HG03457 (cell line): ENCODE measurements around the gene ABLIM1.

Experiments used
- ATAC-seq: cut with Tn5 transposase; IDR thresholded peaks from one replicate; pipeline ENCODE4 v1.9.1; 2021; ENCODE audit warnings: moderate number of reproducible peaks; ENCODE audit not compliant: unreplicated experiment

Gene ABLIM1

DNA sequence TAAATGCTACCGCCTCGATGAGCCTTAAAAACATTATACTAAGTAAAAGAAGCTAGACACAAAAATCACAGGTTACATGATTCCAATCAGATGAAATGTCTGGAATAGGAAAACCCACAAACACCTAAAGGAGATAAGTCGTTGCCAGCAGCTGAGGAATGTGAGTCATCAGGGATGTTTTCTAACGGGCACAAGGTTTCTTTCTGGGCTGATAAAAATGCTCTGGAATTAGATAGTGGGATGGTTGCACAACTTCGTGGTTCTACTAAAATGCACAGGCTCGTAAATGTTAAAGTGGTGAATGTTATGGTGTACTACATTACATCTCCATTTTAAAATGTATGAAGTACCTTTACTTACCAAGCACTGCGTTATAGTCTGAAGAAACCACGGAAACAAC lies 9.7 kb downstream of the ABLIM1 start:
- ATAC-seq: no peak

DNA sequence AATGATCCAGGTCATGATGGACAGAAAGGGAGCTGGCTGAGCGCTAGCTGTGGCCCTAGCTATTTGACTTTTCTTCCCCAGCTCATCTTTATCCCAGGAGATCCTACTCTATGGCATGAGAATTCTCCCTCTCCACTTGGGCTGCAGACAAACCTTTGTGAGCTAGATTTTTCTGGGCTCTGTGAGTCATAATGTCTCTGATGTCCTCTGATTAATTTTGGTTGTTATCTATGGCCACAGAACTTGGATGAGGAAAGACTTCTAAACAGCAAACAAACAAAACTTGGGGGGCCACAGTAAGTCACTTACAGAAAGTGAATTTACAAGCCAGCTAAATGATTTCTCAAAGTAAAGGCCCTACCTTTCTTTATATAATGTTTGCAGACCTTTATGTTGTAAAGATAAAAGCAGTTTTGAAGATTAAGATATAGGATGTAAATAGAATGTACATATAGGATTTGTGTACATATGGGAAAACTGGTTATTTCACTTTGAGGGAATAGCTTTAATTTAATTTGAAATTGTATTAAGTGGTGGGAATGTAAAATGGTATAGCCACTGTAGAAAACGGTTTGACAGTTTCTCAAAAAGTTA lies 10.4 kb downstream of the ABLIM1 start:
- ATAC-seq: no peak

- no peak for ATAC-seq
Measured at GRCh38 chr10:114646426-114646825, 11.6 kb downstream of the ABLIM1 start.

DNA sequence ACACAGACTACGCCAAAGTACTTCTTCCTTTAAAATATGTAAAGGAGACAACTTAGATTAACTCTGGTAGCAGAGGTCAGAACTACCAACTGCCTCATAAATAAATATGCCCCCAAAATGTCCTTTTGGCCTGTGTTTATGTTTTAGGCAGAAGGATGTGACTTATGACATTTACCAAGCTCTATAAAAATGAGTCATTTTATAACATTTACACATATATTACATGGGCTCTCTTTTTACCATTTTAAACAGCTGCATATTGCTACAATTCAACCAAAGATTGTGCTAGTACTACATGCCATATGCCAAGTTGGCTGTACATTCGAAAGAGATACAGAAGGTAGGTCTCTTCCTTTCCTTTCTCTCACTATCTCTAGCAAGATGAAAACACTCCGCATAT lies 12.4 kb downstream of the ABLIM1 start:
- no peak for ATAC-seq

DNA sequence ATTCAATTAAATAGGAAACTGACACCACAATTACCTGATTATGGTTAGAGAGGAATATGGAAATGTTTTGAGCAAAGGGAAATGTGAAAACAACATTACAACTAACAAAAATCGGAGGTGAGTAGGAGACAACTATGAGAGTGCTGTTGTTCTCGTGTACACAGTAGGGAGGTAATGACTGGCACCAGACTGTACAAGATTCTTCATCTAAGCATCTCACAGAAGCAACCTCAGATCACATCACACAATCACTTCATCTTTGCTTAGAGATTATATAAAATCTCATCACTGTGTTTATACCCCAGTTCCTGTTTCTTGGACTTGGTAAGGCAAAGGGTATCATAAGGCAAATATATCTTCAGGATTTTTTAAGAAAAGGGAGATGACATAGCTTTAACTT lies 14.9 kb downstream of the ABLIM1 start:
- no peak for ATAC-seq

- no peak for ATAC-seq
Measured at GRCh38 chr10:114642729-114643128, 15.3 kb downstream of the ABLIM1 start.

DNA sequence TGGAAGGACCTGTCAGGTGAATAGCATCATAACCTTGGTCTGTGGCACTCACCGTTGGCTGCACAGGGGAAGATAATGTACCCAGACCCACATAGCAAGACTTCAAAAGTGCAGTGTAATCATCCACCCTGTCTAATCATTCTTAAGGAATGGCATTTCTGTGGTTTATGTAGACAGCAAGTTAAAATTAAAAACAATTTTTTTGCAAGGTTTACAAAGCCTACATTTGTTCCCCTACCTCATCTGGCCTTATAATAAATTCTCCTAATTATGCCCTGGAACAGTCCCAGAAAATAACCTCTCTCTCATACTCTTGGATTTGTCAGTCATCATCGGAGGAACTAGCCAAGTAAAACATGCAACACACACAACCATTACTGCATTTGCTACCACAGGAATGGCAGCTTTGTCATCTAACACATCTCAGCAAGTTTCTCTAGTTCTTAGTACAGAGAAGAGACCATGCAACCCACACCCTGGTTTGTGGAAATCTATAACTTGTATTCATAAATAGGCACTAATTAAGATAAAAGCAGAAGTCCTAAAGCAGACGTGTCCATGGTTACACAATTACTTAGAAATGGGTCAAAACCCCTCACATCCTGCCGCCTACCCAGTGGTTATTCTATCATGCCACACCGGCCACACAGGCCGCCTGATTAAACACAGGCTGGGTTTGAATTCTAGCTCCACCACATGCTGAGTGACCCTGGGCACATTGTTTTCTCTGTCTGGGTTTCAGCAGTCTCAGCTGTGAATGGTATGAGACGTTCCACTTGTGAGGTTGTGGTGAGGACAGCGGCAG lies 19.1 kb downstream of the ABLIM1 start:
- peak; percentile 72 for ATAC-seq

DNA sequence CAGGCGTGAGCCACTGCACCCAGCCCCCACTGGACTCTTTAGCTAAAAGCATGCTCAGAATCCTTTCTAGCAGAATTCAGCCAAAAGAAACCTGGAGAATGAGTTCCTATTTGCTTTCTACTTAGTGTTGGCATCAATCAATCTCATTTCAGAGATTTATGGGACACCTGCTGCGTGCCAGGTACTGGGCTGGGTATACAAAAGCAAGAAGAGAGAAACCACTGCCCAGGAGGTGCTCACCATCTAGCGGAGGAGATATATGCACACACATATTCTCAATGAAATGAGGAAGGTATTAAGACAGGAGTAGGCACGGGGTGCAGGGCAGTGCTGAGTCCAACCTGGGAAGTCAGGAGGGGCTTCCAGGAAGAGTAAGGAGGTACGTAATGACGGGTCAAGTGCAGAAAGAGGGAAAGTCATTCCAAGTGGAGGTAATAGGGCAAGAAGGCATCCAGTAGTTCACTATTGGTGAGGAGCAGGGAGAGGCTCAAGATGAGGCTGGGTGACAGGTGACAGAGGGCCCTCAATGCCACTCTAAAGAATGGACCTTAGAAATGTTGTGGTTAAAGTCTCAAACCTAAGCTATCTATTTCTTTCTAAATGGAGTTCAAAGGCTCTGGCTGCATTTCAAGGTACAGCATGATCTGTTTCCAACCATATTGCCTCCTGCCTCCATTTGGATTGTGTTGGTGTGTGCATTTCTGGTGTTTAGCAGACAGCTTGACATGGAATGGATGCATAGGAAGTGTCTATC lies 22.1 kb downstream of the ABLIM1 start:
- ATAC-seq: no peak

- ATAC-seq: no peak
Measured at GRCh38 chr10:114635101-114635500, 23.0 kb downstream of the ABLIM1 start.

DNA sequence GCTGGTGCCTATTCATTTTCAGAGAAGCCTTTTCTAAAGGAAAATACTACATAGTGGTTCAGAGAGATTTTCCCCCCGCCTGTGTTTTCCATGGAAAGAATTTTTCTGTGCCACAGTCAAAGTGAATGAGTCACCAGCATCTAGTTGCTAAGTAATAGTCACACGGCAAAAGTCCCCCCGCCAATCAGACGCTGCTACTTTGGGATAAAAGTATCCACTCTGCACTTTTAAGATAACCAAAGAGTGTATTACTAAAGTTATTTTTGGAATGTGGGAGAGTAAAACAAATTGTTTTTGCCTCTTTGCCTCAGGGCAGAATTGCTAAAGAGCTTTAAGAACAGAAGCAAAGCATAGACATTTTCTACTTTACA lies 23.5 kb downstream of the ABLIM1 start:
- ATAC-seq: no peak

DNA sequence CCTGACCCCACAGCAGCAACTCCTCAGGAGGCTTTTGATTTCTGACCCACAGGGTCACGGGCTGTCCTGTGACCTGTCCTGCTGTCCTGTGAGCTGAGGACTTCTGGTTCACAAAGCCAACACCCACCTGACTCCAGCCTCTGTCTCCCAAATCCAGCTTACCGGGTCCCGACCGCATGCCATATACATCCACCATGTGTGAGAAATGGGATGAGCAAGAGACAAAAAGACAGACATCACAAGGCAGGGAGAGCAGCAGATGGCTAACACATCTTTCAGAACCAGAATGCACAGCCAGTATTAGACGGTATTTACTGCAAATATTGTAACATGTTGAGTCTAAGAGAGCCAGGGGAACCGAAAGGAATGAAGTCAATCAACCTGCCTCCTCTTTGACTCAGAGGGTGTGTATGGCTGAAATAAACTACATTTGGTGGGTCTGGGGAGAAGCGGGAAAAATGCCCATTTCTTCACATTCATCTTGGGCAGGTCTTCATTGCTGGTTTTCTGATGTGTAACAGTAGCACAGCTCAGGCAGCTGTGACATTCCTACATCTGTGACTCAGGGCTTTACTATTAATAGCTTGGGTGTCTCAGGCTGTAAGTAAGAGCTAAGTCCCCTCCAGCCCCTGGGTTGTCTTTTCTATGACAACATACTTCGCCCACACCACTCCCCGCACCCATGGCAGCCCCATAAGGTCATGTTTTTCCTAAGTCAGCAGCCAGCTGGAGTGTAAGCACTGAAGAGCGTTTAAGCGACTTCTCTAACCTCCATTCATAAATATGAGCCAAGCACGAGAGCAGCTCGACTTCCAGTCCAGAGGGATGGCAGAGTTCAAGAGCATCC lies 25.0 kb downstream of the ABLIM1 start:
- ATAC-seq: no peak

- ATAC-seq: peak; percentile 69
Measured at GRCh38 chr10:114631666-114632417, 26.2 kb downstream of the ABLIM1 start.

DNA sequence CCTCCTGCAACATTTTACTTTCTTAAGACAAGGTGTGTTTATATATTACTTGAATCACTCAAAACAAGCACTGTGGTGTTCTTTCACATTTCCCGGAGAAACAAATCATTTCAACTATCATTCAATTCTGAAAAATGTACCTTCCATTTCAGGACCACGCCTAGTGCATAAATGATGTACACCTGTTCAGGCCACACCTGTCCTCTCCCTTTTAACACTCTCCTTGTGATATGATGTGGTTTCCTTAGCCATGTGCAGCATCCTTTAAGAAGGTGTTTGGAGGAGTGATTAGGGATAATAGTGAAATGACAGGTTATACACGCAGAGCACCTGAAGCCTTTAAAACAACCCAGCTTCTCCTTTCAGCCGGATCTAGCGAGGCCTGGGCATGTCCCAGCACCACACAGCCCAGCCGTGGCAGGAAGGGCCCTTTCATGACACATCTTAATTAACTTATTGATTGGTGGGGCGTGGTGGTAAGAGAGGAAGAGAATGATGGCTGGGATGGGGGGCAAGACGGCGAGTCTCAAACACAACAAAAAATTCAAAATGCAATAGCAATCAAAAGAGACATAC lies 26.9 kb downstream of the ABLIM1 start:
- ATAC-seq: no peak

DNA sequence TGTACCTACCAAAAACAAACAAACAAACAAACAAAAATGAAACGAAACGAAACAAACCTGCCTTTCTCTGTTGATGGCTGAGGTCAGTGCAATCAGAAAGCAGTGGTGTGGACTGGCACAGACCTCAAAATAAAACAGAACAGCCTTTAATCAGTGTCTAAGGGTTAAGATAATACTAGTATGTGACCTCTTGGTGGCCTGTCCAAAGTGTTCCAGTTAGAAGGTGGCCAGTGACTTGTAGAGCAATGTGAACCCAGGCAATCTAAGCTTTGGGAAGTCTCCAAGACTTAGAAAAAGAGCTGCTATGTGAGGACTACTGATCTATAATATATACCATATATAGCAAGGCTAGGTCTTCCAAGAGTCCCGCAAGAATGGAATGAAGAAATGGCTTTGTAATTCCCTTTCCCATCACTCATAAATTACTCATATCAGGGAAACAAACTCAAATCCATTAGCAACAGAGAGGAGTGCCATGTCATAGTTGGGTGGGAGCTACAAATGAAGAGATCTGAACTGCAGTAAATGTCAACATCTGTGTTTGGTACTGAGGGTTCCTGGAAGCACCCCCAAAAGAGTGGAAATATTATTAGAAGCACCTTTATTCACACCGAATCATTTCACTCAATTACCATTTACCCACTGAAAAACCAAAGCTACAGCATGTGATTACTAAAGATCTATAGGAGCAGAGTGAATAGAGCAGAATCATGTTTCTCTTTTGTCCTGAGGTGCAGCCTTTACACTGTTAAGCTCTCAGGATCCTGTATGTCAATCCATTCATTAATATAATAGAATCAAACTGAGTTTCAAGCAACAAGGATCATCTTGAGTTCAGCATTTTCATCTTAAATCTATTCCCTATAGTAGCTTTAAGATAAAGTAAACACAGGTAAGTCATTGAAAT lies 28.0 kb downstream of the ABLIM1 start:
- ATAC-seq: no peak

DNA sequence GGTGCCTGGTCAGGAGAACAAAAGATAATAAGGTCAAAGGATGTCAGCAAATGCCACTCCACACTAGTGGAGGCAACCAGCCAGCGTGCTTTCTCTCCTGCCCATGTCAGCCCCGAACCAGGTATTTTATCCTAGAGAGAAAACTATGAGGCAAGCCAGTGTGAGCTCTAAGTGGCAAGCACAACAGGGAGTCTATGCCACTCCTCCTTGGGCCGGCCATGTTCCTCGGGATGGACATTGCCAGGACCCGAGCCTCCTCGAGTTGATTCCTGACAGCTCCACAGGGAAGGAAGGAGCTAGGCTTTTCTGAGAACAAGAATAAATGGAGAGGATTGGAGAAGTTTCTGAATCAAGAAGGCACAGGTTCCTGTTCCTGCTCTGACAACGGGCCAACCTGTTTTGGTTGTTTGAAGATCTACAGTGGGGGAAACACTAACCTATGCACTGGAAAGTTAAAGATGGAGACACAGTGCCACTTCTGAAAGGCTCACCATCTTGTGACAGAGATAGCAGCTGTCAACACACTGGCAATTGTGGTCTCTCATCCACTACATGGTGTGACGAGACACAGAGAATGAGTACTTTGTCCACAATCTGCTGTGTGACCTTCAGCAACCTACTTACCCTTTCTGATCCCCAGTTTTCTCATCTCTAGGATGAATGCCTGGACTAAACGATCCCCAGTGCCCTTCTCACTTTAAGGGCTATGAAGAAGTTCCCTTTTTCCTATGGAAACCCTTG lies 28.8 kb downstream of the ABLIM1 start:
- ATAC-seq: no peak

DNA sequence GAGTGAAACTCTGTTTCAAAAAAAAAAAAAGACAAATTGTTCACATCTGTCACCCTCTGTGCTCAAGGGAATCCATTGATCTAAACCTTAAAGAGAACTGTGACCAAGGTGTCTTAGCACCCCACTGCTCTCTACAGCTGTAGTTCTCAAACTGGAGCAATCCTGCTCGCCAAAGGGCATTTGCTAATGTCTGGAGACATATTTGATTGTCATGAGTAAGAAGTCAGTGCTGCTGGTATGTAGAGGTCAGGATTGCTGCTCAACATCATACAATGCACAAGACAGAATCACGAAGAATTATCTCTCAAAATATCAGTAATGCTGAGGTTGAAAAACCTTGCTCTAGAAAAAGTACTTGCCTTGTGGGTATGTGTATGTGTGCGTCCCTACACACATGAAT lies 30.0 kb downstream of the ABLIM1 start:
- ATAC-seq: no peak

- ATAC-seq: no peak
Measured at GRCh38 chr10:114626841-114627240, 31.2 kb downstream of the ABLIM1 start.
